GM19328 (cell line): ENCODE measurements around the gene ST8SIA4.

ENCODE experiments used
- ATAC-seq: cut with Tn5 transposase; IDR thresholded peaks from one replicate; pipeline ENCODE4 v1.9.1; 2021; ENCODE audit warnings: mild to moderate bottlenecking, moderate library complexity; ENCODE audit not compliant: unreplicated experiment

ST8SIA4 gene

GRCh38 chr5:100903039-100903887 is at the start of gene ST8SIA4:
Gene ST8SIA4, minus strand, starts transcription at chr5:100903282. Its CDS starts 327 bp downstream, at chr5:100902955.
- ATAC-seq: peak; percentile 67

DNA sequence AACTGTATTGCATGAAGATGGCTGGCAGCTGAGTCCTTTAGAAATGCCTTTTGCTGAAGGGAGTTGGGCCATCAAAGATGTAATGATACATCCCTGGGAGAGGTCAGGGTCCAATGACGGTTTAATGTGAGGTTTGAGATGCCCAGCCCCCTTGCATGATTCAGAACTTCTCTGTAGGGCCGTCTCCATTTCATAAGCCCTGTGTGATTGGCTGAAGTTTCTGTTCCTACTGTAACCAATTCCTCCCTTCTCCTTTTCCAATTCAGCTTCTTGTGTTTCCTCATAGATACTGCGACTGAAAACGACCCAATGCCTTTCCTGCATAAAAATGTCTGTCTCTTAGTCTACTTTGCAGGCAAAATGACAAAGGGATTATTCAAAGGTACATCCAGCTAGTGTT is 47.9 kb upstream of the ST8SIA4 start:
- no peak for ATAC-seq

DNA sequence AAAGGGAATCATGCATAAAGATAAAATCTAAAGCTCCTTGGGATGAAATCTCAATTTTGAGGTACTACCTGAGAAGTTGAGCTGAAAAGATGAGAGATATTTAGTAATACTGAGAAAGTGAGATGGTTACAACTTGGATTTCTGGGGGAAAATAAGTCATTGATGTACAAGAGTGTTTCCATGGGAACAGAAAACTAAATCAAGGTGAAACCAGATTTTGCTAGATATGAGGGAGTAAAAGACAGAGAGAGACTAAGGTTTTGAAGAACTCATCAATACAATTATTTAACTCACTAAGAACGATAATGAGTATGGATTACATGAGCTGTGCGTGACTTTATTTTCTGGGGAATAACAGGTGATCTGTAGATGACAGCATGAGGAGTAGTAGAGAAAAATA is 10.2 kb upstream of the ST8SIA4 start:
- ATAC-seq: no peak

- ATAC-seq: no peak
Measured at GRCh38 chr5:100909034-100909433, 6.0 kb upstream of the ST8SIA4 start.

GRCh38 chr5:100905259-100905914 is 2.3 kb upstream of the ST8SIA4 start:
- ATAC-seq: no peak

GRCh38 chr5:100904259-100904861 is 1.3 kb upstream of the ST8SIA4 start:
- ATAC-seq: no peak

GRCh38 chr5:100902440-100903038 is 543 bp downstream of the ST8SIA4 start:
- no peak for ATAC-seq

DNA sequence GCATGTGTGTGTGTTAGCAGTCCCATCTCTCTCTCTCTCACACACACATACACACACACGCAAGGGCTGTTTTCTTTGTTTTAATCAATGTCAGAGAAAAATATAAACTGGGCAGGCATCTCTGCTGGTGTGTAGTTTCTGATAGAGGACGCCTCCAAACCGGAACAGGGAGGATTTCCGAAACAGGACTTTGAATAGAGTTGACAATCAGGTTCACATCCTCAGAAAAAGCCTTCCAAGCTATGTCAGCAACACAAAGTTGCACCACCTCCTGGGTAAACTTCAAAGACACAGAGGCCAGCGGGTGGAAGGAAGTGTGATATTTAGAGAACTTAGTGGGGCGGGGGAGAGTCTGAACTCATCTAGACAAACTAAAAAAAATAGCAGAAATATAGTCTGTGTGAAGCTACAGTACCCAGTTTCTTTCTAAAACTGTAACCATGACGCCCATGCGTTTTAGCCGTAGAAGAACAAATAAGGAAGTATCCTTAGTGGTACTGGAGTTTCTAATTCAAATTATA is 1.2 kb downstream of the ST8SIA4 start:
- ATAC-seq: peak; percentile 11

DNA sequence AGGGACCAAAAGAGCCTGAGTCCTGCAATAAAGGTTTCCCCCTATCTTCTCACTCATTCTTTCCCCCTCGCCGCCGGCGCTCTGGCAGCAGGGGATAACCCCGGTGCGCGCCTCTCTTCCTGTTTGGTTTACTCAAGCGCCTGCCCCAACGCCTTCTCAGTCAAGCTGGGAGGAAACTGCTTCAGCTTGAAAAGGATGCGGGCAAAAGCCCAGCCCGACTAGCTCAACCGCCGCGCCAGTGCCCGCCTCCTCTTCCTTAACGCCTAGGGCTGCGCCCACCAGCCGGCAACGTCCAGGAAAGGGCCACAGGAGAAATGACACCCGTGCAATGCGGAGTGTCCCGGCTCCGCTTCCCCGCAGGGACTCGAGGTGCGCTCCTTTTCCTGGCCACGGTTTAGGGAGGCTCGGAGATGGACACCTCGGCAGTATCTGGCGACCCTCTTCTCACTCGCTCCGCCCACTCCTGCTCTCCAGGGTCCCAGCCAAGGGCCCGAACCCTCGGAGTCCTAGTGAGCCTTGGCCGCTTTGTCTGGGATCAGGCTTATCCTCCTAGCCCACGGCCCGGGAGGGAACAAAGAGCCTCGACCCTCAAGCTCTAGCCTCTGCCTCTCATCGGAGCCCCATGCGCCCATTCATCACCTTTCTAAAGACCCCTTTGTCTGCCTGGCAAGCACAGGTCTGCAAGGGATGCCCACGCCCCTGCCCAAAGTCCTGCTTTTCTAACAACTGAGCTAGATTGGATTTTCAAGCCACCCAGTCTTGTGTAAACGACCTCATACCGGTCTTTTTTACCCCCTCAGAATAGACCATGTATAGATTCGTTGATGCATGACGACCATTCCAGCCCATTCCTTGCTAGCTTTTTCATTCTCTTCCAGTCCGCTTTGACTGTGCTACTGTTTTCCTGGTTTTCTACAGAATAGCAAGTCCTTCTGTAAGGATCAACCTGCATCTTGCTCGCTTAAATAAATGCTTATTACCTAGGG is 2.0 kb downstream of the ST8SIA4 start:
- peak; percentile 24 for ATAC-seq

DNA sequence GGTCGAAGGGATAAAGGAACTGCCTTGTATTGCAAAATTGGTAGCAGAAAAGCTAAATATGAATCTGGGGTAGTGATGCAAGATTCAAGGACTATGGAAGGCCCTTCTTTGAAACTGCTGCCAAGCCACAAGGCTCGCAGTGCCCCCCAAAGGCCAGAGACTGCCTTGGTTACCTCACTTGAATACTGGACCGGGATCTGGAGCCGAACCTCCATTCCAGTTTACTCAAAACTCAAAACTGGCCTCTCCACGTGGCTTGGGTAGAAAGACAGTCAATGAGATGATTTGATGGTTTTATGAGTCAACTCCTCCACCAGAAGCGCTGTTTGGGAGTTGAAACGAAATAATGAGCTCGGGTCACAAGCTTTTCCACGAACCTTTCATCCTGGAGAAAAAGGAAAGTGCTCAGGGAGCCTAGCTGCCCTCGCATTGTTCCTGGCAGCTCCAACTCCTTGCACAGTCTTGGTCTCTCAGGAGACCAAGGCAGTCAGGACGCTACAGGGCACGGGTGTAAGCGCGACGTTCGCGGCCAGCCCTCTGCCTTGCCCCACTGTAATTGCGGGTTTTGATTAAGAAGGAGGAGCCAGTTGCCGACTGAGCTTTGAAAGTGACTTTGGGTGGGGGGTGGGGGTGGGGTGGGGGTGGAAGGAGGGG is 2.8 kb downstream of the ST8SIA4 start:
- ATAC-seq: peak; percentile 6

DNA sequence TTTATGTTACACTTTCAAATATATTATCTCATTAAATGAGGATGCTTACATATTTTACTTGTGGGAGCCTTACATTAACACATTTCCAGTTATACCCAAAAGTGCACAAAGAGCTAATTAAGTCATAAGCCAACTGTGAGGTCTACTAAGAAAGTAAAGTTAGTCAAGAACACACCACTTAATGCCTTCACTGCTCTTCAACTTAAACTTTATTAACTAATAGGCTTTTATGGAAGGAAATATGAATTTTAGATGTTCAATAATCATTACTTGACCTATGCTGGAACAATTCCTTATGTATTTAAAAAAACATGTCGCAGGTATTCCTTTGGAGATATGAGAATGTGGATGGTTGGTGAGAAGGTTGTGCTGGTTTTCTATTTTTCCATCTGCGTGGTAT is 3.4 kb downstream of the ST8SIA4 start:
- no peak for ATAC-seq

DNA sequence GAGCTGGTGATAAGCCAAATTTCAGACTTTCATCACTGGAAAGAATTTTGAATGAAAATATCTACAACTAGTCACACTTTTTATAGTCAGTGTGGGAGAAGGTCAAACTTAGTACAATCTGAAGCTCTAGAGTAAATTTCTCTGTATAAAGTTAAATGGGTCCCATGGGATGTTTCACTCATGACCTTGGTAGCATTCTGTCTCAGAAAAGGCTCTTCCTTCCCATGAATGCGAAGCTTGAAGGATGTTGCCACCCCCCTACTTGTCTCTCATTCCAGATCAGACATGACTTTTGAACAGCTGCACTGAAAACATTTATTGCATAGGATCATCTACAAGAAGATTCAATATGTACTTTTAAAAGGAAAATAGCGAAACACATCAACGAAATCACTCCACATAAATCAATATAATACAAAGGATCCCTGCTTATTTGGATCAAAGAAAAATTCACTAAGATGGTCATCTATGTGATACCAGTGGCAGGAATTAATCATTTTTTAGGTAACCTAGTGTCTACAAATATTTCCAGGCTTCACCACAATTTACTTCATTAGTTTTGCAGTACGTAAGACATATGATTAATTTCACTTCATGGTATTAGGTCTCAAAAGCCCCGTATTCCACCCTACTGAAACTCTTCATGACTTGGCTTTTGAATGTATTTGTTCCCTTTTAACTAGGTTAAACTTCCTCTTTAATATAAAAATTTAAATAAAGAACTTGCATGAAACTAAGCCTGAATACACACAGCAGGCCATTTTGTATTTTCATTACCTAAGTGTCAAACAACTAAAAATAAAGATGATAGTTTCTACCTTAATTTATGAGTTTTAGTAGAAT is 4.4 kb downstream of the ST8SIA4 start:
- no peak for ATAC-seq

- ATAC-seq: no peak
Measured at GRCh38 chr5:100896054-100896453, 7.0 kb downstream of the ST8SIA4 start.

GRCh38 chr5:100890461-100891008 is 12.5 kb downstream of the ST8SIA4 start:
- peak; percentile 71 for ATAC-seq

GRCh38 chr5:100889896-100890295 is 13.2 kb downstream of the ST8SIA4 start:
- no peak for ATAC-seq

DNA sequence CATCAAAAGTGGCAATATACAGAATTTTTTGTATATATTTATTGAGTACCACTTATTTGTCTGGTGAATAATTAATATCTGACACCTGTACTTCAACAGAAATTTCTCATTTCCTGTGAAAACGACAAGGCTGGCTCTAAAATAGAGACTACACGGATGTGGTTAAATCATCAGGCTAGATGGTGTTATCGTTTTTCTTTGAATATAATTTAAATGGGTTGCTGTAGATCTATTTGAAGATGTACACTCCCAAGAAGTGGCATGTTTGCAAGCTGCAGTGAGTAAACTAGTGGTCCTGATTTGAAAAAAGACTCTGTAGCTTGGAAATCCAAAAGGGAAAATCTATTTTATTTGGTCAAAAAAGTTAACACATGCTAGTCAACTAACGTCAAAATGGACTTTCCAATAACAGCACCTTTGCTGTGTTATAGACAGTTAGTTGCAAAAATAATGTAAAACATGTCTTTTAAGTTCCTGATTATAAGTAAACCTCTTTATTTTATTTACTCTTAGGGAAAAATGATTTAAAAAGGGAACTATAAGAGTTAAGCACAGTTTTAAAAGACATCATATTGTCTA is 13.8 kb downstream of the ST8SIA4 start:
- ATAC-seq: peak; percentile 43

DNA sequence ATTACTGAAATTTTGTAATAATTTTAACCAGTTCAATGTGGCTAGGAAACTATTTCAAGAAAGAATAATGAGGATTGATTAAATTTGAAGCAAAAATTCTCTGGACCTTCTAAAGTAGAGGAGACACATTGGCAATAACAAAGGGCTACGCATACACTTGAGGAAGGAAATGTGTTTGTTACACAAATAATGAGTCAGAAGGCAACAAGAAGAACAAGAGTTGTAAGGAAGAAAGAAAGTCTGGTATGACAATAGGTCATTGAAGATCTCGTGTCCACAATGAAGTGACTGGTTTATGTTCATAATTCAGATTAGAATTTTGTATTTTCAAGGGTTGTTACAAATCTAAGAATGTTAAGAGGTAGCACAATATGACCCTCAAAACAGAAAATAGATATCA is 25.8 kb downstream of the ST8SIA4 start:
- ATAC-seq: no peak
